ENCODE data around the gene NIP7. TPM values are rescaled to one million over a fixed set of nuclear protein-coding genes. Genes with fewer than 3 reads are reported as not detected.
"Not testable (repeated sequence)": the region's sequence is repeated elsewhere in the genome, so short reads cannot be mapped to it uniquely, and the experiment has no call there.

NIP7 gene
- polyA plus RNA-seq (17.2 to 31.3 TPM (median 26.9 TPM) in 3 replicates), polyA minus RNA-seq (11.8 to 29.7 TPM (median 18.2 TPM) in 3 replicates)
- polyA plus RNA-seq (2011; ENCODE audit: low read depth) = 24.3 TPM
- 19.2 and 24.2 TPM in 2 replicates for polyA plus RNA-seq (2011; cell fraction: cytosol; rRNA removed)
- polyA plus RNA-seq (2011; cell fraction: nucleus; rRNA removed) = 17.7 and 18.7 TPM in 2 replicates
- 27.4 and 46.2 TPM in 2 replicates for polyA plus RNA-seq (2012; ENCODE audit: low replicate concordance)
- 15.3 TPM for polyA minus RNA-seq (2011; cell fraction: cytosol; rRNA and poly(A)+ RNA removed)
- polyA minus RNA-seq (2011; cell fraction: nucleus; rRNA and poly(A)+ RNA removed) = 8.2 and 16.5 TPM in 2 replicates

GRCh38 chr16:69339289-69340094, at the start of gene NIP7, which contains the start of gene COG8:
Gene NIP7 (plus strand): TSS chr16:69339772. CDS start chr16:69339830, 58 bp downstream.
Gene COG8 (minus strand): TSS chr16:69339564. CDS start chr16:69339552, 12 bp downstream.
- H3K27ac ChIP-seq (ENCODE audit: control insufficient read depth, insufficient read depth, low read length) = peak within 1 kb of the TSS; percentile 79
- H3K27me3 ChIP-seq (ENCODE audit: control insufficient read depth, extremely low read depth, insufficient read depth, low read length) = no peaks in the 10 kb centered on the region
- DNase-seq (ENCODE audit: low read depth, low spot score) (peak; percentile 95), FAIRE-seq (peak; percentile 67)
- H3K4me2 ChIP-seq (ENCODE audit: control insufficient read depth, extremely low read depth, insufficient read depth, low read depth, low read length) = peak within 1 kb of the TSS; percentile 98
- peaks cover 21% of the 10 kb centered on the region for H3K4me1 ChIP-seq (ENCODE audit: control insufficient read depth, extremely low read depth, insufficient read depth, low read length)
- peak within 1 kb of the TSS; percentile 85 for H2AFZ ChIP-seq (ENCODE audit: control insufficient read depth, low read length)
- no peaks in the 10 kb centered on the region for H4K20me1 ChIP-seq (ENCODE audit: control insufficient read depth, extremely low read depth, insufficient read depth, low read length)
- peaks cover 18 to 28% of the 10 kb centered on the region in 2 experiments for H3K36me3 ChIP-seq (ENCODE audit: control insufficient read depth in 2 of 2, extremely low read depth in 1 of 2, insufficient read depth in 2 of 2, low read length in 2 of 2)
- no peaks in the 10 kb centered on the region for H3K9me1 ChIP-seq (ENCODE audit: control insufficient read depth, extremely low read depth, insufficient read depth, low read length)
- peak within 1 kb of the TSS; percentile 62 to 99 (median 98) for H3K4me3 ChIP-seq (ENCODE audit: control insufficient read depth in 2 of 3, extremely low read depth in 1 of 3, insufficient read depth in 2 of 3, low read depth in 1 of 3, low read length in 3 of 3)
- peak within 1 kb of the TSS; percentile 95 for H3K9ac ChIP-seq (ENCODE audit: control insufficient read depth, extremely low read depth, insufficient read depth, low read length)
- no peaks in the 10 kb centered on the region for H3K9me3 ChIP-seq (ENCODE audit: control insufficient read depth, low read depth, low read length)
- TF ChIP-seq CTCF (optimal IDR thresholded peaks at IDR 0.05 in 1 of 3, IDR thresholded peaks at IDR 0.05 in 1 of 3, conservative IDR thresholded peaks at IDR 0.05 in 1 of 3; ENCODE audit: extremely low read depth in 1 of 3, insufficient read depth in 2 of 3, low read length in 3 of 3) = peak; percentile 83 to 85 (median 84)
- no peak for TF ChIP-seq EZH2 (IDR thresholded peaks at IDR 0.05; ENCODE audit: low read length)
- peaks cover 51% of the 10 kb centered on the region for H3K79me2 ChIP-seq (ENCODE audit: control insufficient read depth, insufficient read depth, low read length)
- dilution Hi-C loops (cut with MboI; ENCODE audit: extremely low pct_ligation_motif_present, low sequenced_read_pairs) = no loop called here

- H3K9me1 ChIP-seq (ENCODE audit: control insufficient read depth, extremely low read depth, insufficient read depth, low read length); H3K4me2 ChIP-seq (ENCODE audit: control insufficient read depth, extremely low read depth, insufficient read depth, low read depth, low read length); FAIRE-seq; dilution Hi-C loops (cut with MboI; ENCODE audit: extremely low pct_ligation_motif_present, low sequenced_read_pairs); H3K27ac ChIP-seq (ENCODE audit: control insufficient read depth, insufficient read depth, low read length); DNase-seq (ENCODE audit: low read depth, low spot score); H3K79me2 ChIP-seq (ENCODE audit: control insufficient read depth, insufficient read depth, low read length); H3K27me3 ChIP-seq (ENCODE audit: control insufficient read depth, extremely low read depth, insufficient read depth, low read length); H3K4me3 ChIP-seq (ENCODE audit: control insufficient read depth in 2 of 3, extremely low read depth in 1 of 3, insufficient read depth in 2 of 3, low read depth in 1 of 3, low read length in 3 of 3); H3K36me3 ChIP-seq (ENCODE audit: control insufficient read depth in 2 of 2, extremely low read depth in 1 of 2, insufficient read depth in 2 of 2, low read length in 2 of 2); H3K9ac ChIP-seq (ENCODE audit: control insufficient read depth, extremely low read depth, insufficient read depth, low read length); H3K9me3 ChIP-seq (ENCODE audit: control insufficient read depth, low read depth, low read length); H4K20me1 ChIP-seq (ENCODE audit: control insufficient read depth, extremely low read depth, insufficient read depth, low read length); H2AFZ ChIP-seq (ENCODE audit: control insufficient read depth, low read length): not testable (repeated sequence)
- H3K4me1 ChIP-seq (ENCODE audit: control insufficient read depth, extremely low read depth, insufficient read depth, low read length) = peaks cover 11% of the 10 kb centered on the region
These were observed 47.9 kb upstream of the NIP7 start for GRCh38 chr16:69291657-69292056.
